Adipose tissue (tissue), 3 donors: ENCODE measurements around the gene MAPK14. TPM values are rescaled to one million over a fixed set of nuclear protein-coding genes. Genes with fewer than 3 reads are reported as not detected.
A peak's percentile ranks its signal among the peaks of the same experiment; 100 is the strongest.
"Not testable (repeated sequence)": the region's sequence is repeated elsewhere in the genome, so short reads cannot be mapped to it uniquely, and the experiment has no call there.

Source experiments
- H3K27ac ChIP-seq: one replicate; pipeline ENCODE4 v1.5.1; 2013; ENCODE audit warnings: low read depth, low read length
- WGBS, 3 donors: extraction: QIAGEN DNeasy Blood & Tissue Kit; methylation state at CpG; one replicate each; pipeline ENCODE4 v1.1.7; 2013; 5-methylcytosine and 5-hydroxymethylcytosine counted together
- polyA plus RNA-seq, 3 donors: library from polyadenylated mRNA; stranded (reverse); fragments of 200-250 nt; gene quantifications; one replicate each; pipeline ENCODE4 v1.2.3, GENCODE V29; 2013
- donor health status: healthy with polysubstance abuse.
- donor health status: Bipolar disorder and iron deficiency.
- donor health status: healthy.

The MAPK14 gene
- polyA plus RNA-seq, 3 donors: 12.6 to 32.2 (median 31.1) TPM

- 48 to 85% (median 83%) methylated on average over 3 of the region's 3 CpGs for WGBS, 3 donors
- no peak overlapping the region for H3K27ac ChIP-seq
Measured at GRCh38 chr6:36116066-36116864, 88.7 kb downstream of the MAPK14 start.

GRCh38 chr6:36116943-36117342 lies 89.3 kb downstream of the MAPK14 start:
- H3K27ac ChIP-seq: no peak overlapping the region
- WGBS, 3 donors: 94 to 100% (median 96%) methylated on average over 2 of the region's 2 CpGs

- no peak overlapping the region for H3K27ac ChIP-seq
- WGBS, 3 donors: 82 to 87% (median 84%) methylated on average over 8 of the region's 8 CpGs
Measured at GRCh38 chr6:36117658-36118549, 90.3 kb downstream of the MAPK14 start.

GRCh38 chr6:36118550-36119107 lies 91.0 kb downstream of the MAPK14 start:
- WGBS, 3 donors: 35 to 67% (median 39%) methylated on average over 4 of the region's 4 CpGs

GRCh38 chr6:36119209-36119608 lies 91.6 kb downstream of the MAPK14 start:
- 70 to 79% (median 76%) methylated on average over 4 of the region's 4 CpGs for WGBS, 3 donors
- H3K27ac ChIP-seq: no peak overlapping the region

More at GRCh38 chr6:36118550-36119107, 91.0 kb downstream of the MAPK14 start:
- H3K27ac ChIP-seq: no peak overlapping the region

GRCh38 chr6:36120018-36120417 lies 92.4 kb downstream of the MAPK14 start:
- H3K27ac ChIP-seq: no peak overlapping the region
- WGBS, 3 donors: 81 to 85% (median 83%) methylated on average over 6 of the region's 6 CpGs

GRCh38 chr6:36120539-36120938 lies 92.9 kb downstream of the MAPK14 start:
- WGBS, 3 donors: 34 to 66% (median 36%) methylated on average over 10 of the region's 10 CpGs
- peak overlapping the region; percentile 48 for H3K27ac ChIP-seq

GRCh38 chr6:36120979-36121786 lies 93.6 kb downstream of the MAPK14 start:
- peak overlapping the region; percentile 48 for H3K27ac ChIP-seq
- 24 to 40% (median 27%) methylated on average over 13 of the region's 13 CpGs for WGBS, 3 donors

- H3K27ac ChIP-seq: no peak overlapping the region
- 81 to 86% (median 83%) methylated on average over 4 of the region's 4 CpGs for WGBS, 3 donors
Measured at GRCh38 chr6:36121787-36122494, 94.3 kb downstream of the MAPK14 start.

- WGBS, 3 donors: 75 to 78% (median 77%) methylated on average over 11 of the region's 11 CpGs
- no peak overlapping the region for H3K27ac ChIP-seq
Measured at GRCh38 chr6:36122495-36123269, 95.1 kb downstream of the MAPK14 start.

GRCh38 chr6:36123270-36124139 lies 95.9 kb downstream of the MAPK14 start:
- 36 to 38% (median 36%) methylated on average over 9 to 10 of the region's 10 CpGs for WGBS, 3 donors
- H3K27ac ChIP-seq: no peak overlapping the region

- whole genome bisulfite sequencing, 3 donors: 71 to 89% (median 80%) methylated on average over 6 to 8 of the region's 8 CpGs
- not testable (repeated sequence) for H3K27ac ChIP-seq
Measured at GRCh38 chr6:36124346-36124745, 96.7 kb downstream of the MAPK14 start.

- 65 to 85% (median 81%) methylated on average over 3 of the region's 3 CpGs for WGBS, 3 donors
- no peak overlapping the region for H3K27ac ChIP-seq
Measured at GRCh38 chr6:36124881-36125280, 97.3 kb downstream of the MAPK14 start.

- WGBS, 3 donors: 76 to 83% (median 76%) methylated on average over 8 of the region's 8 CpGs
- no peak overlapping the region for H3K27ac ChIP-seq
Measured at GRCh38 chr6:36125575-36125974, 98.0 kb downstream of the MAPK14 start.

- 88 to 94% (median 94%) methylated on average over 2 of the region's 2 CpGs for WGBS, 3 donors
- H3K27ac ChIP-seq: no peak overlapping the region
Measured at GRCh38 chr6:36126121-36126520, 98.5 kb downstream of the MAPK14 start.
